Suppressor macrophage (primary cell): Measurements from ENCODE around the gene WRNIP1.

Source experiments
- DNase-seq, 4 experiments: peaks; one replicate each; pipeline ENCODE4 v3.0.0-alpha.2; 2020 to 2022

Gene WRNIP1

DNA sequence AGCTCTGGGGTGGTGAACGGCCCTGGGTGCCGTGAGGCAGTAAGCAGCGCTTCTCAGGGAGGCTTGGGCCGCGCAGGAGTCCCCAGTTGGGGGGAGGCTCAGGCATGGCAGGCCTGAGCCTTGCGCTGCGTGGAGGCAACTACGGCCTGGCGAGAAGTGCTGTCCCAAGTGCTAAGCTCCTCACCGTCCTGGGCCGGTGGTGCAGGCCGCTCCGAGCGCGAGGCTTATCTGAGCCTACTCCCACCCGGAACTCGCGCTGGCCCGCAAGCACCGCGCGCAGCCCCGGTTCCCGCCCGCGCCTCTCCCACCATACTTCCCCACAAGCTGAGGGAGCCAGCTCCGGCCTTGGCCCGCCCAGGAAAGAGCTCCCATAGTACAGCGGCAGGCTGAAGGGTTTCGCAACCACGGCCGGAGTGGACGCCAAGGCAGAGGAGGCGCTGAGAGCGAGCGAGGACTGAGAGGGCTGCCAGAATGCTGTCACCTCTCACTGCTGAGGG is 1.8 kb upstream of the WRNIP1 start:
- peak in 3 of 4 experiments; percentile 39 to 75 (median 43) for DNase-seq

GRCh38 chr6:2763876-2764540 is 1.2 kb upstream of the WRNIP1 start:
- peak in 1 of 4 experiments; percentile 29 for DNase-seq

- DNase-seq = peak; percentile 69 to 78 (median 74)
These were observed 505 bp upstream of the WRNIP1 start for GRCh38 chr6:2764610-2765165.

DNA sequence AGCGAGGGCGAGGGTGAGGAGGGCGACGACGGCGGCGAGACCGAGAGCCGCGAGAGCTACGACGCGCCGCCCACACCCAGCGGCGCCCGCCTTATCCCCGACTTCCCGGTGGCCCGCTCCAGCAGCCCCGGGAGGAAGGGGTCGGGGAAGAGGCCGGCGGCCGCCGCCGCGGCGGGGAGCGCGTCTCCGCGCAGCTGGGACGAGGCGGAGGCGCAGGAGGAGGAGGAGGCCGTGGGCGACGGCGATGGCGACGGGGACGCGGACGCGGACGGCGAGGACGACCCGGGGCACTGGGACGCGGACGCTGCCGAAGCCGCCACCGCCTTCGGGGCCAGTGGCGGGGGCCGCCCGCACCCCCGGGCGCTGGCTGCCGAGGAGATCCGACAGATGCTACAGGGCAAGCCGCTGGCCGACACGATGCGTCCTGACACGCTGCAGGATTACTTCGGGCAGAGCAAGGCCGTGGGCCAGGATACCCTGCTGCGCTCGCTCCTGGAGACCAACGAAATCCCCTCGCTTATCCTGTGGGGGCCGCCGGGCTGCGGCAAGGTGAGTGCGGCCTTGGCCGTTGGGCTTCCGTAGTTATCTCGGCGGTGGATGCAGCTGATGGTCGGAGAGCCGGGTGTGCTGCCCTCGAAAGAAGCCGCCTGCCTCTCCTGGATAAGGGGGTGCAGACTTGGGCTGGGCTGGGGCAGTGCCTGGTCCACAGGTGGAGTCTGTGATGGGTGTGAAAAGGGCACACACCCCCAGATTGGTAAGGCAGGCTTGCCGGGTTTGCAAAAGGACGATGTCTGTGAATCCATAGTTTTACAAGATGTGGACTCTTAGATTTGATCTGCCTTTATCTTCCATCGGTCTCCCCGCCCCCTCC is 938 bp downstream of the WRNIP1 start:
- DNase-seq = peak; percentile 50 to 87 (median 75)

DNA sequence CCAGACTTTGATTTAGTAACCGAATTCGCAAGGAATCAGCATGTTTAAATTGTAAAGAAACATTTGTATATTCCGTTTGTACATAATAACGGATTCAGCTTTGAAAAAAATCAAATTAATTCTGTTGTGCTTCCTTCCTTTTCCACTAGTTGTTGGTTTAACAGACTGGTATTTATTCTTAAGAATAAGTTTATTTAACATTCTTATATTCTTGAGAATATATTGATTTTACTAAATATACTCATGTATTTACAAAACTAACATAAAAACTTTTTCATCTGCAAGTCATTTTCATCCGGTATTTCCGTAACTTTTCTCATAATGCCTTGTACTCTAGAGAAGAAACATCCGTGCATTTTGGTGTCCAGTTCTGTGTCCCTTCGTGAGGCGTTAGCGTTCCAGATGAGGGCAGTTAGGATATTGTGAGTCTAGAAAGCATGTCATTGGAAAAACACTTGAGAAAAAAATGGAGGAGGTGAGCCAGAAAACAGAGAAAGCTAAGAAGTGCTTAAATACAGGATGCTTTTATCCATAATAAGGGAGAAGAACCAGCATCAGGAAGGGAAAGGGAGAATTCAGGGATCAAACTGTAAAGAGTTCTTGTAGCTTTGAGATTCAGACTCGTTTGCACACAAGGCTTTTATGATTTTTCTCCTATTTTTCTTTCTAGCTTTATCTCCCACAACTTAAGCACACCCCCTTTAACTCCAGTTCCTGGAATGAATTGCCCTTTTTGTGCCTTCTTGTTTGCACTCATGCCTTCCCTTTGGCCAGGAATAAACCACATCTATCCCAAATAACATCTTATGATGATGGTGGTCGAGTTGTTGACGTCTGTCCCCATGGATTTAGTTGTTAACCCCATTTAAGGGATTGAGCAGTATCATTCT is 1.8 kb downstream of the WRNIP1 start:
- DNase-seq = no peak

GRCh38 chr6:2767657-2768524 is 2.7 kb downstream of the WRNIP1 start:
- no peak for DNase-seq

GRCh38 chr6:2768696-2769095 is 3.5 kb downstream of the WRNIP1 start:
- no peak for DNase-seq

GRCh38 chr6:2770171-2770570 is 5.0 kb downstream of the WRNIP1 start:
- DNase-seq = peak in 1 of 4 experiments; percentile 14

GRCh38 chr6:2771079-2771478 is 5.9 kb downstream of the WRNIP1 start:
- no peak for DNase-seq

DNA sequence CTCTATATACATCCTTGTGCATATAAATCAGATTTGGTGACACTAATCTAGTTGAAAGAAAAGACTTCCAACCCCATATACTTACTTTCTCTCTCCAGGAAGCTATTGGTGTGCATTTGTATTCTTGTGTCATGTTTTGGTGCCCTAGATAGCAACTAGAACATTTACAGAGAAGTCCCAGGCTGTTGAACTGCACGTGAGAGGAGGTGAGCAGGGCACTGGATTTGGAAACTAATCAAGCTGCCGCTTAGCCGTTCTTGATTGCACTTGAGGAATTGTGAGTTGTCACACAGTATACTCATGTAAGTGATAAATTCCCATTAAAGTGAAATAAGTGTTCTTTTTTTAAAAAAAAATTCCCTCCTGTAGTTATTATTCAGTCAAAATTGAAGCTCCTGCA is 7.6 kb downstream of the WRNIP1 start:
- no peak for DNase-seq

DNA sequence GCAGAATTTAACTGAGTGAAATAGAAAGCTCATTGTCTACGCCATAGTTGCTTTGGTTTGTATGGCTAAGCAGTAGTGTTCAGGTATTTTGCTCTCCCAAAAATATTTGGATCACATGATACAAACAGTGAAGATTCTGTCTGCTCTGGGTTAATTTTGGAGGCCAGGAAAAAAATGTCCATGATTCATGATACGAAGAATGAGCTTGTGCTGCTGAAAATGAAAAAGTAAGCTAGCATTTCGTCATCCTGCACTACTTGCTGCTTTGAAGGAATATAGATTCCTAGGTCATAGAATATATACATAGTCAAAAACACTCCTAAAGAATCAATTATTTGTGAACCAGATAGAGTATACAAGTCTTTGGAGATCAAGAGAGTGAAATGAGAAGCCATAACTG is 8.3 kb downstream of the WRNIP1 start:
- DNase-seq = no peak

DNA sequence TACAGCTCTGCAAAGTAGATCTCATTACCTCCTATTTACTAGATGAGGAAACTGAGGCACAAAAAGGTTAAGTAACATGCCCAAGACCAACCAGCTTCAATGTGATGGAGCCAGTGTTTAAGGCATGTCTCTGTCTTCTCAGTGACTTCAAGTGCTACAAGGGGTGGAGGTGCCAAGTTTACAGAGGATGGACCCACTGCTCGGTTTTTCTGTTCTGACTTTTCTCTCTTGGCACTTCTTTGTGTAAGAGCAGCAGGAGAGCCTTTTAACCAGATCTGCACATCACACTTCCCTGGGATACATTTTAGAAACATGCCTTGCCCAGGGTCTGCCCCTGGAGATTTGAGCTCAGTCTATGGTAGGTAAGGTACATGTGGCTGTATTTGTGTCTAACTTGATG is 9.8 kb downstream of the WRNIP1 start:
- no peak for DNase-seq

GRCh38 chr6:2777249-2777648 is 12.1 kb downstream of the WRNIP1 start:
- DNase-seq = no peak

DNA sequence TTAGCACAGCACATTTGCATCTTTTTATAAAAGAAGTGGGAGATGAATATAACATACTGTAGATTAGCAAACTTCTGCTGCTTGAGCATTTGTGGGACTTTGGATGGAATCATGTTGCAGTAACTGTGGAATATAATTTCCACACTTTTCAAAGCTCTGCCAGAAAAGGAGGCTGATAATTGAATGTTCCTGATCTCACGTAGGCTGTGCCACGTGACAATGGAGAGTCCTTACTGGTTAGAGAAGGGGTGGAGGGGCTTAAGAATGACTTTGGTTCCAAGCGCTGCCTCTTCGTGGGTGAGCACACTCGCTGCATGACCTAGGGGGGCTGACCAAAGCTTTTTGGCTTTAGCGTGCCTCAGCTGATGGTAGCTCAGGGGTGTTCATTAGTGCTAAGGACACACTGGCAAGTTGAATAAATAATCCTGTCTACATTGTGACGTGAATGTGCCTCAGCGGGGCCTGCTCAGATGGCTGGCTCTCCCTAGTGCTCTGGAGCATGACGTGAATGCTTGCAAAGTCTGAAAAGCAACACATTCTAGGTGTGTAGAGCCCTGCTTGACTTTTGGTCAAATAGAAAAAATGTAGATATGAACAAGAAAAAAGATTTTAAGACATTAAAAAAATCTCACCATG is 15.0 kb downstream of the WRNIP1 start:
- DNase-seq = no peak

- no peak for DNase-seq
These were observed 16.6 kb downstream of the WRNIP1 start for GRCh38 chr6:2781685-2782355.

DNA sequence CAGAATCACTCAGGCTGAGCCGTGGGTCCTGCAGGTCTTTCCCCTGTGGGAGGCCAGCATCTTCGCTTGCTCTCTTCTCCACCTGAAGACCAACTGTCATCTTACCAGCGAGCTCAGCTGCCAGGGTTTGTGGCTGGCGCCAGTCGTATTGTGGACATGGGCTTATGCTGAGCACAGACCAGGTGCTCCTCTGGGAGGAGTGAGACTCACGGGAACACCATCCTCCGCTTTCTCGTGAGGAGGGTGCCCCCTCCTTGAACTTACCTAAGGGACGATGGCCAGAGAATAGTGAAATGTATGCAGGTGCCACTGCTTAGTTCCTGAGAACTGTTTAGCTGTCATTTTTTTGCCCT is 17.1 kb downstream of the WRNIP1 start:
- no peak for DNase-seq

DNA sequence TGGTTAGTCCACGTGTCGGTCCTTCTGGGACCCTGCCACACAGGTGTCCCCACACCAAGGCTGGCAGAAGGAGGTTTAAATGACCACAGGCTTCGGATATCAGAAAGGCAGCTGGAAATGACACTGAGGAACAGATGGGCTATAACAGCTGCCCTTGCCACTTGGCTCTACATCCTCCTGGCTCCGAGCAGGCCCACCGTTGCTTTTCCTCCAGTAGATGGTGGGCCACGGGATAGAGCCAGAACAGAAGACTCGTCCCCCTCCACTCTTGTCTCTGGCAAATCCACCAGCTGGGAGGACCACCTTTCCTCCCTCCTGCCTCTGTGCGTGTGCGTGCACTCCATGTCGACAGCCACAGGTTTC is 17.6 kb downstream of the WRNIP1 start:
- no peak for DNase-seq

DNA sequence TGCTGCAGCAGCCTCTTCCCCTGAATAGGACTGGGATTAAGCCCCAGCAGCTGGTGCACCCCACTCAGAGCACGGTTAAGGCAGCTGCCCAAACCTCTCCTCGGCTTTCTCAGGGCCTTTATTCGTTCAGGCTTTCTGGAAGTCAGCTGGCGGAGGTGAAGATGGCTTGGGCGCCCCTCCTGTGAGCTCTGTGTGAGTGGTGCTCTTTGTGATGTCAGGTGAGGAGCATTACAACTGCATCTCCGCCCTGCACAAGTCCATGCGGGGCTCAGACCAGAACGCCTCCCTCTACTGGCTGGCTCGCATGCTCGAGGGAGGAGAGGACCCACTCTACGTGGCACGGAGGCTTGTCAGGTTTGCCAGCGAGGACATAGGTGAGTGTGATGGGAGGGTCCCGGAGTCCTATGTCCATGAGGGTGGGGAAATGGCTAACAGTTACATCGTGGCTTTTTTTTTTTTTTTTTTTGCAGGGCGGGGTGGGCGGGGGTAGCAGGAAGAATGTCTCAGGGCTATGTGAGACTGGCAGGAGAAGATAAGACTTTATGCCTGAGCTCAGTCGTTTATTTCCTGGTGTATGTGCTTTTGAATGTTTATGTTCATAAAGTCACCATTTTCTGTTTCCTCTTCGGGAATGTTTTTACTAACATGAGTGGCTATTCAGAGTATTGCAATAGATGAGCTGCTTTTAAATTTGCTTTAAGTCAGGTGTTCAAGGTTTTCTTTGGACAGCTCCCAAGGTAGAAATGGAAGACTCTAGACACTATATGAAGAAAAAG is 18.2 kb downstream of the WRNIP1 start:
- DNase-seq = no peak

- DNase-seq = no peak
These were observed 18.9 kb downstream of the WRNIP1 start for GRCh38 chr6:2784061-2784460.

- DNase-seq = no peak
These were observed 19.7 kb downstream of the WRNIP1 start for GRCh38 chr6:2784930-2785329.
